Activated CD4-positive, CD25-positive, alpha-beta regulatory T cell treated with anti-CD3 and anti-CD28 coated beads, Interleukin-2, amount 50 U/mL, for 24 hours (primary cell): ENCODE results near the gene LILRA5.
"Not testable (repeated sequence)": the region's sequence is repeated elsewhere in the genome, so short reads cannot be mapped to it uniquely, and the experiment has no call there.

Experiments used
- ATAC-seq, 2 donors: fragments of 150-1000 bp; cut with Tn5 transposase; one replicate each; pipeline ENCODE4 v1.10.0; 2021; ENCODE audit warnings: mild to moderate bottlenecking in 1 of 2, moderate library complexity in 1 of 2

The LILRA5 gene

GRCh38 chr19:54333586-54334298, 20.8 kb upstream of the LILRA5 start:
- no peak for ATAC-seq

GRCh38 chr19:54332149-54332548, 19.2 kb upstream of the LILRA5 start:
- no peak for ATAC-seq

GRCh38 chr19:54331626-54332025, 18.7 kb upstream of the LILRA5 start:
- ATAC-seq, result no peak

DNA sequence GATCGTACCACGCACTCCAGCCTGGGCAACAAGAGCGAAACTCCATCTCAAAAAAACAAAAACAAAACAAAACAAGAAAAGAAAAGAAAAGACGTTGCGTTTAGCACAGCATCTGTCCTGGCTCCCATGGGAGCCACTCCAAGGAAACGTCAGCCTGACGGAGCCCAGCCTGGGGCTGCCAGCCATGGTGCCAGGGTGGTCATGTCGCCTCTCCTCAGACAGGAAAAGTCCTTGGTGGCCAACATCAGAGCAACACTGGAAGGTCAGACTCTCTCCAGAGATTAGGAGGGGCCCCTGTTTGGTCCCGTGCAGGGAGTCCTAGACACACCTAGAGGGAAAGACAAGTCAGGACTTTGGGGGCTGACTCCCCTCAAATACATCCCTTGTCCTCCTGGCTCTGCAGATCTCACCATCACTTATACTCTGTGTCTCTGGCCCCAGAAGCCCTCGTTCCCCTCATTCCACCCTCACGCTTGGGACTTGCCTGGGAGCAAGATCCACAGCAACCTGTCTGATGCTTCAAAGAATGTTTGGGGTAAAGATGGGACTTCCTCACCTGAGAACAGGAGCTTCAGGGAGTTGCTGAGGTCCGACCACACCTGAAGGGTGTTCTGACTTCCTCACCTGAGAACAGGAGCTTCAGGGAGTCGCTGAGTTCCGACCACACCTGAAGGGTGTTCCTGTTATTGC, 16.7 kb upstream of the LILRA5 start:
- ATAC-seq, result no peak

GRCh38 chr19:54328781-54329180, 15.8 kb upstream of the LILRA5 start:
- ATAC-seq, result not testable (repeated sequence)

DNA sequence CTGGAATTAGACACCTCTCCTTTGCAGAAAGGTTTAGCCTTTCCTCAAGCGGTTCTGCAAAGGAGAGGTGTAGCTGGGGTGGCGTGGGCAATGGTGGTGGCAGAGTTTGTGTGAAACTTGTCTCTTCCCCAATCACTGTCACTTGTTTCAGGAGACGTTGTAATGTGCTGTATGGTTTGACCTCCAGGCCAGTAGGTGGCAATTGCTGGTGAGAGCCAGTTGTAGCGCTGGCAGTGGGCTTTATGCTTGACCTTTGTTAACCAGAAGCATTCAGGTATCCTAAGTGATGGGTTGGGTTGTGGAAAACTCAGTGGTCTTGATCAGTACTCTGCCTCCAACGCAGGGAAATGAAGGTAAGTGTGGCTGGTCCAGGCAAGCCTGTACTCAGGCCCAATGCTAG, 12.7 kb upstream of the LILRA5 start:
- no peak for ATAC-seq

DNA sequence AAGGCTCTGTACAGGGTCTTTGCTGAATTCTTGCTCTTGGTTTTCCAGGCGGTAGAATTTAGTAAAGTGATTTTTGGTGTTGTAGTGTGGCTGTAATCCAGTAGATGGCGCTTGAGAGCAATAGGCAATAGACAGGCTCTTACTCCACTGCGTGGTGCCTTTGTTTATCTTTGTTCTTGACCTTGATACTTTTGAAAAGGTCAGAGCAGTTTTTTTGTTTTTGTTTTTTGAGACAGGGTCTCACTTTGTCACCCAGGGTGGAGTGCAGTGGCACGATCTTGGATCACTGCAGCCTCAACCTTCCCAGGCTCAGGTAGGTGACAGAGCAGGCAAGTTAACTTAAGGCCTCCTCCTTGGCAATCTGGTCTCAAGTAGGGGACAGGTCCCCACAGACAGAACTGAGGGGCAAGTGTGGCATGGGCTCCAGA, 12.2 kb upstream of the LILRA5 start:
- peak; percentile 36 to 37 for ATAC-seq

GRCh38 chr19:54324071-54324470, 11.1 kb upstream of the LILRA5 start:
- no peak for ATAC-seq

DNA sequence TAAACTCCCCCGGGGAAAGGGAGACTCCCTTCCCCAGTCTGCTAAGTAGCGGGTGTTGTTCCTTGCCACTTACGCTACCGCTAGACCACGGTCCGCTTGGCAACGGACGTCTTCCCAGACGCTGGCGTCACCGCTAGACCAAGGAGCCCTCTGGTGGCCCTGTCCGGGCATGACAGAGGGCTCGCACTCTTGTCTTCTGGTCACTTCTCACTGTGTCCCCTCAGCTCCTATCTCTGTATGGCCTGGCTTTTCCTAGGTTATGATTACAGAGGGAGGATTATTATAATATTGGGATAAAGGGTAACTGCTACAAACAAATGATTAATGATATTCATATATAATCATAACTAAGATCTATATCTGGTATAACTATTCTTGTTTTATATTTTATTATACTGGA, 10.0 kb upstream of the LILRA5 start:
- not testable (repeated sequence) for ATAC-seq

DNA sequence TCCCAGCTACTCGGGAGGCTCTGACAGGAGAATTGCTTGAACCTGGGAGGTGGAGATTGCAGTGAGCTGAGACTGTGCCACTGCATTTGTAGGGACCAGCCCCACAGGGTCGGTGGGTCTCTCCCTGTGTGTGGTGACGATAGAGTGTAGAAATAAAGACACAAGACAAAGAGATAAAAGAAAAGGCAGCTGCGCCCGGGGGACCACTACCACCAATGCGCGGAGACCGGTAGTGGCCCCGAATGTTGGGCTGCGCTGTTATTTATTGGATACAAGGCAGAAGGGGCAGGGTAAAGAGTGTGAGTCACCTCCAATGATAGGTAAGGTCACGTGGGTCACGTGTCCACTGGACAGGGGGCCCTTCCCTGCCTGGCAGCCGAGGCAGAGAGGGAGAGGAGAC, 9.3 kb upstream of the LILRA5 start:
- not testable (repeated sequence) for ATAC-seq

DNA sequence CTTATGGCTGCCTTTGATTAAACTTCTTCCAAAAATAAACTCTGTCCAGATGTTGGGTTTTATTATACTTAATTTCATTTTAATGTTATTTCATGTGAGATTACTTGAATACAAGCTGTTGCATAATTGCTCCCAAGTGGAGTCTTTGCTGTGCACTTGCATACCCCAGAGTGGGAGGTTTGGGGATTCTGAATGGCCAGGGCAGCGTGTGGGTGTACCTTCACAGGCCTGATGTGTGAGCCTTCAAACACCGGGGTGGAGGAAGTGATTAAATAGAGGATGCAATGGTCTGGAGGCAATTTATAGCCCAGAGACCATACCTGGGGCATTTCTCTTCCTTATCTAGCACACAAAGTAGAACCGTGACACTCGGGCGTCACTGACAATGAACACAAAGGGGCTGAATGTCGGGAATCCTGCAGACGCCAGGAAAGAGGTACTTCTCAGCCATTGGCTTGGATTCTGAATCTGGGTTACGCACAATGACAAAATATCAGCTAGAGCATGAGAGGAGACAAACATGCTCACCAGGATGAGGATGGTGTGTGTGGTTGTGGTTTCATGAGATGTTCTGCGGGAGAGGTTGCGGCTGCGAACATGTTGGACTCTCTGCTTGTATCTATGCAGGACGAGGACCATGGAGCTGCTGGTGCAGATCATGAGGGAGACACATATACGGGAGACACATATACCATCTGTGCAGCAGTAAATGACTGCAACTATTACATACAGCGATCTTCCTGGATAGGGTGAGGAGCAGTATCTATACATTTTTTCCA, 7.1 kb upstream of the LILRA5 start:
- ATAC-seq, result no peak

DNA sequence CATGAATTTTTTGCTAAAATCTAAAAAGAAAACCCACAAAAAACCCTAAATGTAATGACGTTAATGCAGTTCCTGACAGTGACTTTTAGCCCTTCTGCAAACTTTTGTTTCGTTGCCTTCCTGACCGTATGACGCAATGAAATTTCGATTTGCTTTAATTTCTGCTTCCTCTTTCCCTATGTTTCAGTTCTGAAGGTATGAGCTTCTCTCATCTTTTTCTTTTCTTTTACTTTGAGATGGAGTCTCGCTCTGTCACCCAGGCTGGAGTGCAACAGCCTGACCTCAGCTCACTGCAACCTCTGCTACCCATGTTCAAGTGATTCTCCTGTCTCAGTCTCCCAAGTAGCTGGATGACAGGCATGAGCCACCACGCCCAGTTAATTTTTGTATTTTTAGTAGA, 6.1 kb upstream of the LILRA5 start:
- ATAC-seq, result no peak

DNA sequence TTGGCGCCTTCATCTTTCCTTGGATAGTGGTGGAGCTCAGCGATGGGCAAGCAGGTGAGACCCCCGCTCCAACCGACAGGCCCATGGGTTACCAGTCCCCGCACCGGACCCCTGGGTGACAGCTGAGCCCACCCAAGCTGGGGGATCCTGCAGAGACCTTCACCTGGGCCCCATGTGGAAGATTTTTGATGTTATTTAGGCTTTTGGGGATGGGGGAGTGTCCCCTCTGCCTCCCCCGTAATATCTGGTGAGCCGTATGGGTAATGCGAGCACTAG, 4.9 kb upstream of the LILRA5 start:
- ATAC-seq, result no peak

DNA sequence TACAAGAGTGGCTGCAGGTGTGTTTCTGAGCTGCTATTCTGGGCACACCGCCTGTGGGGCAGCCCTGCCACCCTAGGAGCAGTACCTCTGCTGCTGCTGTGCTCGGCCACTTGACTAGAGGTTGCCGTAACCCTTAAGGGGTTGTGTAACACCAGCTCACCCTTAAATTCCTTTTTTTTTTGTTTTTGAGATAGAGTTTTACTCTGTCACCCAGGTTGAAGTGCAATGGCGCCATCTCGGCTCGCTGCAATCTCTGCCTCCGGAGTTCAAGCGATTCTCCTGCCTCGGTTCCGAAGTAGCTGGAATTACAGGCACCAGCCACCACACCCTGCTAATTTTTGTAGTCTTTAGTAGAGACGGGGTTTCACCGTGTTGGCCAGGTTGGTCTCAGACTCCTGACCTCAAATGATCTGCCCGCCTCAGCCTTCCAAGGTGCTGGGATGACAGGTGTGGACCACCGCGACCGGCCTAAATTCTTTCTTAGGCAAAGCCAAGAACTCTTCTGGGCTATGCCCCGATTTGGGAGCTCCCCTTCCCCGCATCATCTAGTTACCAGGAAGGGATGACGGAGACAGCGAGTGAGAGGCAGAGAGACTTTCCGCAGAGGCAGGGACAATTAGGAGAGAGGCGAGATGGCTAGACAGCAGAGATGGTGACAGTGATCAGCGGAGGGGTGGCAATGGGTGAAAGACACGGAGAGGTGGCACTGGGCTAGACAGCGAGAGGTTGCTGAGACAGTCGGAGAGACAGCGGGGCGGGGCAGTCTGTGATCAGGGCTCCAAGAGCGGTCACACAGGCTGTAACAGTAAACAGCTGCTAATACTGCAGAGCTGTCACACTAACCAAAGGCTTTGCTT, 4.4 kb upstream of the LILRA5 start:
- ATAC-seq, result no peak

DNA sequence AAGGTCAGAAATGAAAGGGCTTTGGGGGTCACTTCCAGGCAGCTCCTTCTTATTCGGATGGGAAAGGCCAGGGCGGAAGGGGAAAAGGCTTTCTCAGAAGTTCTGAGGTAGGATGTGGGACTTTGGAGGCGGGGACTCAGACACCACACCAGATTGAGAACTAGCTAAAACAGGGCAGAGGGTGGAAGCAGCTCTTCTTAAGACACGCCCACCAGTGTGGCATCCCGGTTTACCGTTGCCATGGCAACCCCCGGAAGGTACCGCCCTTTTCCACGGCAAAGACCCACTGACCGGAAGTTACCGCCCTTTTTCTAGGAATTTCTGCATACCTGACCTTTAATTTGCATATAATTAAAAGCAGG, 3.8 kb upstream of the LILRA5 start:
- ATAC-seq, result no peak

DNA sequence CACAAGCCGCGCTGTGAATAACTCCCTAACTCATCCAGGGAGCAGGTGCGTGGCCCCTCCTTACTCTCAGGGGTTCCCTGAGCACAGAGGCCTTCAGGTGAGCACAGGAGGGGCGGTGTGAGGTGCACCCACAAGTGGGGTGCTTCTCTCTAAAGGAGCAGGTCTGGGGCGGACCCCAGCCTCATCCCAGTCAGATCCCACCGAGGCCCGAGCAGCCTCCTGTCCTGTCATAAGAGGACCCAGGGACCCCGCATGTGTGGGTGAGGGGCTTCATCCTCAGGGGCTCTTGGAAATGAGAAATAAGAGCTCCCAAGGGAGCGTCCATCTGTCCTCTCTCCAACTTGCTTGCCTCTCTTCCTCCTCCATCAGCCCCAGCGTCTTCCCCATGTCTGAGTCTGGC, 3.0 kb upstream of the LILRA5 start:
- ATAC-seq, result no peak

DNA sequence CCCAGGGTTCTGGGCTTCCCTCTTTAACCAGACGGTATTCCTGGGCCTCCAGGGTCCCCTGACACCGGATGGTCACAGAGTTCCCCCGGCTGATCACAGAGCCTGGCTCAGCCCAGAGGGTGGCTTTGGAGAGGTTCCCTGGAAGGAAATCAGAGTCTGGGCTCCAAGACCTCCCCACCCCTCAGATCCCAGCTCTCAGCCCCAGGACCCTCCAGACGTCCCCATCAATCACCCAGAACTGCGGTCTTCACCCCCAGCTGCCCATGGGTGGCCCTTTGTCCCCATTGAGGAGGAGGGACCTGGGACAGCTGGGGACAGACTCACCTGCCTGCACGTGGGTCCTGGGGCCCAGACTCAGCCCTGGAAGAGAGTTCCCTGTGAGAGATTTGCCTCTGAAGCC, 955 bp downstream of the LILRA5 start:
- ATAC-seq, result no peak

DNA sequence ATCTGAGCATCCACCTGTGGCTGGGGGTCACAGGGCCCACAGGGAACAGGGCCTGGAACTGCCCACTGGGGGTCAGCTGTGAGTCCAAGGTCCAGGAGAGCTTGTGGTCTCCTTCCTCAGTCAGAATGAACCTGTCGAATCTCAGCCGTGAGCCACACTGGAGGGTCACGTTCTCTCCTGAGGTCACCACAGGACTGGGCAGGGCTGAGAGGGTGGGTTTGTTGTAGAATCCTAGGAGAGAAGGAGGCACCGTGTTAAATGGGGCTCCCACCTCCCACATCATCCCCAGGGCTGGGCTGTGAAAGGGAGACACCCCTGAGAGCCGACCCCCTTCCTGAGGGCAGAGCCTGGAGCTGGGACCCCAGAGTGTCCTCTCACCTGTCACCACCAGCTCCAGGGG, 1.5 kb downstream of the LILRA5 start:
- no peak for ATAC-seq

GRCh38 chr19:54310543-54310942, 2.4 kb downstream of the LILRA5 start:
- ATAC-seq, result no peak

GRCh38 chr19:54309811-54310210, 3.2 kb downstream of the LILRA5 start:
- ATAC-seq, result no peak

GRCh38 chr19:54307389-54308020, 5.5 kb downstream of the LILRA5 start:
- ATAC-seq, result no peak

GRCh38 chr19:54305141-54305540, 7.8 kb downstream of the LILRA5 start:
- ATAC-seq, result no peak

- ATAC-seq, result no peak
Observed at GRCh38 chr19:54302257-54302656, 10.7 kb downstream of the LILRA5 start.
